K562 (cell line): ENCODE data around the gene NAA80. TPM values are rescaled to one million over a fixed set of nuclear protein-coding genes. Genes with fewer than 3 reads are reported as not detected.

Experiments used
- ETS1 ChIP-seq: conservative IDR thresholded peaks from 2 replicates; pipeline ENCODE4 v1.6.1; 2011; ENCODE audit warnings: low read depth, mild to moderate bottlenecking, low read length; ENCODE audit not compliant: control insufficient read depth
- HBP1 ChIP-seq: fragments of 450-650 bp; formaldehyde crosslinking; IDR thresholded peaks from 2 replicates; pipeline ENCODE4 v1.4.0; 2022; ENCODE audit warnings: missing genetic modification characterization
- MEF2A ChIP-seq: IDR thresholded peaks from 2 replicates; pipeline ENCODE4 v1.6.1; 2011; ENCODE audit warnings: low read depth, mild to moderate bottlenecking, low read length, moderate library complexity; ENCODE audit not compliant: control insufficient read depth
- RHOXF2B ChIP-seq: fragments of 250-450 bp; sonication (Bioruptor Pico); conservative IDR thresholded peaks from 2 replicates; pipeline ENCODE4 v1.5.1; 2021
- RREB1 ChIP-seq: fragments of 250-450 bp; sonication (Bioruptor Pico); IDR thresholded peaks from 2 replicates; pipeline ENCODE4 v1.4.0; 2020
- STAG1 ChIP-seq: sonication (generic); formaldehyde crosslinking; IDR thresholded peaks from 2 replicates; pipeline ENCODE4 v1.5.0; 2020; ENCODE audit warnings: missing genetic modification reagents, borderline replicate concordance
- THRAP3 ChIP-seq: fragments of 450-650 bp; IDR thresholded peaks from 2 replicates; pipeline ENCODE4 v1.6.1; 2016; ENCODE audit warnings: mild to moderate bottlenecking, inconsistent platforms, borderline replicate concordance
- ZC3H8 ChIP-seq: fragments of 450-650 bp; IDR thresholded peaks from 2 replicates; pipeline ENCODE4 v1.6.1; 2017
- ZNF407 ChIP-seq: fragments of 450-650 bp; IDR thresholded peaks from 2 replicates; pipeline ENCODE4 v1.6.1; 2016; ENCODE audit warnings: low read depth
- ZNF699 ChIP-seq: fragments of 250-450 bp; sonication (Bioruptor Pico); IDR thresholded peaks from 2 replicates; pipeline ENCODE4 v1.8.0; 2021; ENCODE audit warnings: mild to moderate bottlenecking, moderate library complexity; ENCODE audit not compliant: insufficient replicate concordance
- polyA plus RNA-seq, 8 experiments: library from polyadenylated mRNA; depleted of rRNA in 4 of 8; stranded (reverse) in 5 of 8; unstranded in 3 of 8; fragments of >200 nt; fragmentation: Nextera tagmentation in 2 of 8; fragmentation: Illumina TruSeq in 1 of 8; extraction: Ambion mirVana in 2 of 8; extraction: Trizol in 1 of 8; gene quantifications; 2 replicates each; pipeline versions ENCODE4 v1.2.1 to v1.2.3, GENCODE V29; 2011 to 2014; ENCODE audit warnings: inconsistent platforms in 1 of 8, missing spikeins in 1 of 8
- total RNA-seq, 7 experiments: library from RNA; depleted of rRNA in 6 of 7; stranded (reverse); fragments of >200 nt in 6 of 7; fragmentation: Illumina TruSeq in 2 of 7; extraction: Trizol in 2 of 7; gene quantifications; 2 replicates each; pipeline versions ENCODE4 v1.2.1 to v1.2.3, GENCODE V29; 2011 to 2021; ENCODE audit warnings: low replicate concordance in 1 of 7

NAA80 gene
- total and polyA plus RNA-seq, 9 of the 15 experiments (the other 6 are each of a cell fraction or from before 2014, with no cell fraction given): 0.82 to 24.0 (median 8.6) TPM

GRCh38 chr3:50327943-50328691 is 28.9 kb upstream of the NAA80 start, which contains the start of gene TUSC2 (continued):
- TF ChIP-seq ZNF407 (no peak), ETS1 (peak; percentile 75), RHOXF2B (CRISPR knock-in tag) (no peak), MEF2A (no peak), HBP1 (no peak), ZNF699 (CRISPR knock-in tag) (no peak), RREB1 (CRISPR knock-in tag) (no peak), THRAP3 (no peak), STAG1 (CRISPR knock-in tag) (no peak), ZC3H8 (no peak)
